ENCODE data around the gene MRPL49.
"Not testable (repeated sequence)": the region's sequence is repeated elsewhere in the genome, so short reads cannot be mapped to it uniquely, and the experiment has no call there.

Gene MRPL49

GRCh38 chr11:65118891-65119669 lies 3.0 kb upstream of the MRPL49 start:
- not testable (repeated sequence) for H3K27ac ChIP-seq (ENCODE audit: low read depth, low read length); H3K27me3 ChIP-seq (ENCODE audit: insufficient read depth, low read length); H2AFZ ChIP-seq (ENCODE audit: low read length, unreplicated experiment); H3K4me3 ChIP-seq (ENCODE audit: low read depth, low read length)
- Histone ChIP-seq H3K36me3 (ENCODE audit: insufficient read depth, low read length) (peaks cover 13% of the 10 kb centered on the region; the same call in 1 of the 2 replicates), H3K79me2 (ENCODE audit: control insufficient read depth, insufficient read depth, low read length, unreplicated experiment) (peaks cover 55% of the 10 kb centered on the region), H3K4me1 (ENCODE audit: control insufficient read depth, insufficient read depth, low read length, unreplicated experiment) (peaks cover 20% of the 10 kb centered on the region)

GRCh38 chr11:65119670-65119995 lies 2.5 kb upstream of the MRPL49 start:
- Histone ChIP-seq H3K27me3 (ENCODE audit: insufficient read depth, low read length) (no peaks in the 10 kb centered on the region), H3K4me3 (ENCODE audit: low read depth, low read length) (no peak overlapping the region), H3K79me2 (ENCODE audit: control insufficient read depth, insufficient read depth, low read length, unreplicated experiment) (peaks cover 60% of the 10 kb centered on the region), H3K27ac (ENCODE audit: low read depth, low read length) (no peak overlapping the region), H2AFZ (ENCODE audit: low read length, unreplicated experiment) (no peak overlapping the region), H3K4me1 (ENCODE audit: control insufficient read depth, insufficient read depth, low read length, unreplicated experiment) (peaks cover 20% of the 10 kb centered on the region), H3K36me3 (ENCODE audit: insufficient read depth, low read length) (peaks cover 17% of the 10 kb centered on the region; the same call in 1 of the 2 replicates)

GRCh38 chr11:65120831-65121230 lies 1.3 kb upstream of the MRPL49 start:
- Histone ChIP-seq H3K27me3 (ENCODE audit: insufficient read depth, low read length) (no peaks in the 10 kb centered on the region), H3K79me2 (ENCODE audit: control insufficient read depth, insufficient read depth, low read length, unreplicated experiment) (peaks cover 61% of the 10 kb centered on the region), H3K4me3 (ENCODE audit: low read depth, low read length) (peak overlapping the region; percentile 100), H3K4me1 (ENCODE audit: control insufficient read depth, insufficient read depth, low read length, unreplicated experiment) (peaks cover 20% of the 10 kb centered on the region), H3K36me3 (ENCODE audit: insufficient read depth, low read length) (peaks cover 17% of the 10 kb centered on the region; the same call in 1 of the 2 replicates), H2AFZ (ENCODE audit: low read length, unreplicated experiment) (no peak overlapping the region), H3K27ac (ENCODE audit: low read depth, low read length) (no peak overlapping the region)

- H3K27ac ChIP-seq (ENCODE audit: low read depth, low read length), result peak overlapping the region; percentile 78
- H2AFZ ChIP-seq (ENCODE audit: low read length, unreplicated experiment), result no peak overlapping the region
- H3K36me3 ChIP-seq (ENCODE audit: insufficient read depth, low read length), result peaks cover 17% of the 10 kb centered on the region; the same call in 1 of the 2 replicates
- peaks cover 15% of the 10 kb centered on the region for H3K4me1 ChIP-seq (ENCODE audit: control insufficient read depth, insufficient read depth, low read length, unreplicated experiment)
- H3K79me2 ChIP-seq (ENCODE audit: control insufficient read depth, insufficient read depth, low read length, unreplicated experiment), result peaks cover 55% of the 10 kb centered on the region
- H3K4me3 ChIP-seq (ENCODE audit: low read depth, low read length), result peak overlapping the region; percentile 100
- no peaks in the 10 kb centered on the region for H3K27me3 ChIP-seq (ENCODE audit: insufficient read depth, low read length)
Observed at GRCh38 chr11:65121447-65121864, 665 bp upstream of the MRPL49 start.

- no peaks in the 10 kb centered on the region for H3K27me3 ChIP-seq (ENCODE audit: insufficient read depth, low read length)
- peaks cover 15% of the 10 kb centered on the region; the same call in 1 of the 2 replicates for H3K36me3 ChIP-seq (ENCODE audit: insufficient read depth, low read length)
- H2AFZ ChIP-seq (ENCODE audit: low read length, unreplicated experiment), result no peak overlapping the region
- H3K4me3 ChIP-seq (ENCODE audit: low read depth, low read length), result no peak overlapping the region
- H3K79me2 ChIP-seq (ENCODE audit: control insufficient read depth, insufficient read depth, low read length, unreplicated experiment), result peaks cover 47% of the 10 kb centered on the region
- no peak overlapping the region for H3K27ac ChIP-seq (ENCODE audit: low read depth, low read length)
- peaks cover 13% of the 10 kb centered on the region for H3K4me1 ChIP-seq (ENCODE audit: control insufficient read depth, insufficient read depth, low read length, unreplicated experiment)
Observed at GRCh38 chr11:65124480-65125196, 2.5 kb downstream of the MRPL49 start.

- Histone ChIP-seq H3K36me3 (ENCODE audit: insufficient read depth, low read length) (peaks cover 9% of the 10 kb centered on the region; the same call in 1 of the 2 replicates), H2AFZ (ENCODE audit: low read length, unreplicated experiment) (no peak overlapping the region), H3K4me1 (ENCODE audit: control insufficient read depth, insufficient read depth, low read length, unreplicated experiment) (peaks cover 13% of the 10 kb centered on the region), H3K27ac (ENCODE audit: low read depth, low read length) (no peak overlapping the region), H3K27me3 (ENCODE audit: insufficient read depth, low read length) (no peaks in the 10 kb centered on the region), H3K79me2 (ENCODE audit: control insufficient read depth, insufficient read depth, low read length, unreplicated experiment) (peaks cover 39% of the 10 kb centered on the region), H3K4me3 (ENCODE audit: low read depth, low read length) (no peak overlapping the region)
Observed at GRCh38 chr11:65125197-65126056, 3.3 kb downstream of the MRPL49 start.

- peaks cover 6% of the 10 kb centered on the region; the same call in 1 of the 2 replicates for H3K36me3 ChIP-seq (ENCODE audit: insufficient read depth, low read length)
- H3K79me2 ChIP-seq (ENCODE audit: control insufficient read depth, insufficient read depth, low read length, unreplicated experiment), result peaks cover 29% of the 10 kb centered on the region
- peaks cover 6% of the 10 kb centered on the region for H3K4me1 ChIP-seq (ENCODE audit: control insufficient read depth, insufficient read depth, low read length, unreplicated experiment)
- H3K27me3 ChIP-seq (ENCODE audit: insufficient read depth, low read length), result no peaks in the 10 kb centered on the region
- H3K27ac ChIP-seq (ENCODE audit: low read depth, low read length), result no peak overlapping the region
- no peak overlapping the region for H2AFZ ChIP-seq (ENCODE audit: low read length, unreplicated experiment)
- no peak overlapping the region for H3K4me3 ChIP-seq (ENCODE audit: low read depth, low read length)
Observed at GRCh38 chr11:65126624-65127274, 4.6 kb downstream of the MRPL49 start.

GRCh38 chr11:65127473-65128181 lies 5.5 kb downstream of the MRPL49 start:
- no peak overlapping the region for H3K27ac ChIP-seq (ENCODE audit: low read depth, low read length)
- H3K4me3 ChIP-seq (ENCODE audit: low read depth, low read length), result no peak overlapping the region
- H3K36me3 ChIP-seq (ENCODE audit: insufficient read depth, low read length), result peaks cover 6% of the 10 kb centered on the region; the same call in 1 of the 2 replicates
- peaks cover 28% of the 10 kb centered on the region for H3K79me2 ChIP-seq (ENCODE audit: control insufficient read depth, insufficient read depth, low read length, unreplicated experiment)
- peaks cover 6% of the 10 kb centered on the region for H3K4me1 ChIP-seq (ENCODE audit: control insufficient read depth, insufficient read depth, low read length, unreplicated experiment)
- no peaks in the 10 kb centered on the region for H3K27me3 ChIP-seq (ENCODE audit: insufficient read depth, low read length)
- H2AFZ ChIP-seq (ENCODE audit: low read length, unreplicated experiment), result no peak overlapping the region

GRCh38 chr11:65128182-65129145 lies 6.3 kb downstream of the MRPL49 start:
- no peak overlapping the region for H2AFZ ChIP-seq (ENCODE audit: low read length, unreplicated experiment)
- H3K79me2 ChIP-seq (ENCODE audit: control insufficient read depth, insufficient read depth, low read length, unreplicated experiment), result peaks cover 30% of the 10 kb centered on the region
- H3K4me3 ChIP-seq (ENCODE audit: low read depth, low read length), result no peak overlapping the region
- H3K4me1 ChIP-seq (ENCODE audit: control insufficient read depth, insufficient read depth, low read length, unreplicated experiment), result peaks cover 6% of the 10 kb centered on the region
- no peaks in the 10 kb centered on the region for H3K27me3 ChIP-seq (ENCODE audit: insufficient read depth, low read length)
- peaks cover 6% of the 10 kb centered on the region; the same call in 1 of the 2 replicates for H3K36me3 ChIP-seq (ENCODE audit: insufficient read depth, low read length)
- H3K27ac ChIP-seq (ENCODE audit: low read depth, low read length), result no peak overlapping the region

All from ACC112 (cell line).